ENCODE measurements around the gene GDA. TPM values are rescaled to one million over a fixed set of nuclear protein-coding genes. Genes with fewer than 3 reads are reported as not detected.

GDA gene
- total and polyA plus RNA-seq, 2 of the 8 experiments (the other 6 are each of a cell fraction or from before 2014, with no cell fraction given): 0.35 to 3.0 TPM

DNA sequence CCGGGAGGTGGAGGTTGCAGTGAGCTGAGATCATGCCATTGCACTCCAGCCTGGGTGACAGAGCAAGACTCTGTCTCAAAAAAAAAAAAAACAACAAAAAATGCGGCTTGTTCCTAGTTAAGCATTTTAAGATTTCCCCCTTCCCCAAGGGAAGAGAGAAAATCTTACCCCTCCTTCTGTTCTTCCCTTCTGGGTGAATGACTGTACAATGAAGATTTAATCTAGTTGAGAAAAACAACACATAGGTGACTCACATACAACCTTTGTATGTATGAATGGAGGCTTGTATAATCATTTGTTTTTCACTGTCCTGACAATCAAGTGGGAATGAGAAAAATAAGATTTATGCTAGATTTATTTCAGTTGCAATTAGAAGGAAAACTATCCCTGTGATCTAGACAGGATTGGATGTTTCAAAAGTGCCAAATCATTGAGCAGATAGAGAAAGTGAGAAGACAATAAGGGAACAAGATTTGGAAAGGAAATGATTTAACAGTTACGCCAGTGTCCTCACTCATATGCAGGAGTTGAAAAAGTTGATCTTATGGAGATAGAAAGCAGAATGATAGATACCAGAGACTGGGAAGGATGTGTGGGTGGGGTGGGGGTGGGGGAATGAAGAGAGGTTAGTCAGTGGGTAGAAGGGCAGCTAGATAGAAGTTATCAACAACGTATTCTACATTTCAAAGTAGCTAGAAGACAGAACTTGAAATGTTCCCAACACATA is 16.7 kb downstream of the GDA start:
- H2AFZ ChIP-seq (ENCODE audit: low read length): 0 out of 2 replicates have a peak overlapping the region, but pooled peaks have one; percentile 51
- H3K23ac ChIP-seq (ENCODE audit: insufficient read length): no peak overlapping the region
- H3K36me3 ChIP-seq (ENCODE audit: control insufficient read depth in 2 of 4, insufficient read depth in 4 of 4, low read length in 3 of 4): no peaks in the 10 kb centered on the region
- no peak overlapping the region for H3K27ac ChIP-seq (ENCODE audit: low read depth, low read length)
- H3K14ac ChIP-seq (ENCODE audit: insufficient read length): no peak overlapping the region
- no peak overlapping the region for H3K4ac ChIP-seq (replicated peaks; ENCODE audit: insufficient read length, low read depth, low read length)
- no peak overlapping the region for H2BK120ac ChIP-seq (replicated peaks; ENCODE audit: low read depth, low read length)
- no peaks in the 10 kb centered on the region for H4K20me1 ChIP-seq (replicated peaks in 1 of 2; ENCODE audit: control insufficient read depth in 1 of 2, insufficient read depth in 2 of 2, low read length in 2 of 2)
- H2BK15ac ChIP-seq (ENCODE audit: low read length): no peak overlapping the region
- no peak for FAIRE-seq
- no peaks in the 10 kb centered on the region for H3K4me1 ChIP-seq (replicated peaks in 1 of 4; ENCODE audit: control insufficient read depth in 3 of 4, insufficient read depth in 4 of 4, low read length in 3 of 4)
- no peak overlapping the region for H2BK5ac ChIP-seq (ENCODE audit: low read depth, low read length)
- no peak overlapping the region for H2BK20ac ChIP-seq (ENCODE audit: low read length)
- 77% methylated on average over 4 of the region's 4 CpGs; no CpG with 5 or more reads in 1 of the 2 experiments for WGBS, 2 experiments (ENCODE audit: extremely low coverage in 1 of 2, insufficient coverage in 1 of 2, insufficient read length in 1 of 2, insufficient replicate concordance in 2 of 2, low coverage in 1 of 2, low lambda C conversion rate in 2 of 2, missing lambda C conversion rate in 1 of 2)
- H3K23me2 ChIP-seq (ENCODE audit: low read depth, low read length): no peaks in the 10 kb centered on the region
- H3K9me3 ChIP-seq (ENCODE audit: insufficient read depth in 2 of 2, low read depth in 1 of 2, low read length in 1 of 2): 0 out of 4 replicates have a peak, but pooled peaks cover 0 to 4% of the 10 kb centered on the region in 2 experiments
- no peaks in the 10 kb centered on the region for H3K27me3 ChIP-seq (replicated peaks in 1 of 4; ENCODE audit: control insufficient read depth in 3 of 4, extremely low read depth in 1 of 4, insufficient read depth in 3 of 4, low read length in 3 of 4)
- ChIA-PET POLR2A (ENCODE audit: partially characterized antibody) (no interaction called here), CTCF (ENCODE audit: partially characterized antibody) (no interaction called here)
- DNase-seq (ENCODE audit: low read depth in 1 of 2, low spot score in 2 of 2): no peak
- H2BK12ac ChIP-seq (ENCODE audit: low read depth, low read length): no peak overlapping the region
- H2AK5ac ChIP-seq (ENCODE audit: low read depth, low read length): no peak overlapping the region
- no peaks in the 10 kb centered on the region for H3K79me2 ChIP-seq (ENCODE audit: control insufficient read depth in 1 of 2, insufficient read depth in 2 of 2, low read length in 2 of 2)
- H4K91ac ChIP-seq (replicated peaks; ENCODE audit: insufficient read length, low read length): no peak overlapping the region
- H3K79me1 ChIP-seq (ENCODE audit: low read depth, low read length): no peaks in the 10 kb centered on the region
- no peak overlapping the region for H3K9ac ChIP-seq (replicated peaks in 1 of 4; ENCODE audit: extremely low read depth in 1 of 4, low read depth in 3 of 4, low read length in 3 of 4)
- H3K56ac ChIP-seq (replicated peaks; ENCODE audit: insufficient read length, low read depth, low read length): no peak overlapping the region
- no peak overlapping the region for H4K8ac ChIP-seq (ENCODE audit: extremely low read depth, insufficient read depth, low read length)
- H4K5ac ChIP-seq (ENCODE audit: insufficient read length, low read depth, low read length): no peak overlapping the region
- H3K4me2 ChIP-seq (ENCODE audit: insufficient read depth in 1 of 2, low read depth in 2 of 2, low read length in 2 of 2): no peak overlapping the region
- no peak overlapping the region for H3K4me3 ChIP-seq (ENCODE audit: extremely low read depth in 1 of 4, insufficient read depth in 2 of 4, low read depth in 3 of 4, low read length in 4 of 4)
- H3K18ac ChIP-seq (ENCODE audit: extremely low read depth, low read length): no peak overlapping the region
- TF ChIP-seq NANOG (IDR thresholded peaks at IDR 0.05; ENCODE audit: insufficient read depth, low read depth, low read length, poor library complexity, severe bottlenecking) (no peak), GABPA (IDR thresholded peaks at IDR 0.05; ENCODE audit: borderline replicate concordance, insufficient read depth, low read length) (no peak), JUN (IDR thresholded peaks at IDR 0.05; ENCODE audit: low read depth, low read length) (no peak), KDM1A (IDR thresholded peaks at IDR 0.05; ENCODE audit: borderline replicate concordance, low read length) (no peak), RFX5 (IDR thresholded peaks at IDR 0.05; ENCODE audit: borderline replicate concordance, low read depth, low read length) (no peak), TAF7 (optimal IDR thresholded peaks at IDR 0.05; ENCODE audit: borderline replicate concordance, low read depth, low read length) (no peak), KDM4A (IDR thresholded peaks at IDR 0.05; ENCODE audit: low read depth, low read length, severe bottlenecking) (no peak), CHD1 (IDR thresholded peaks at IDR 0.05; ENCODE audit: low read depth, low read length) (no peak), SRF (IDR thresholded peaks at IDR 0.05; ENCODE audit: low read depth, low read length) (no peak)
- TF ChIP-seq, protein P1, sequence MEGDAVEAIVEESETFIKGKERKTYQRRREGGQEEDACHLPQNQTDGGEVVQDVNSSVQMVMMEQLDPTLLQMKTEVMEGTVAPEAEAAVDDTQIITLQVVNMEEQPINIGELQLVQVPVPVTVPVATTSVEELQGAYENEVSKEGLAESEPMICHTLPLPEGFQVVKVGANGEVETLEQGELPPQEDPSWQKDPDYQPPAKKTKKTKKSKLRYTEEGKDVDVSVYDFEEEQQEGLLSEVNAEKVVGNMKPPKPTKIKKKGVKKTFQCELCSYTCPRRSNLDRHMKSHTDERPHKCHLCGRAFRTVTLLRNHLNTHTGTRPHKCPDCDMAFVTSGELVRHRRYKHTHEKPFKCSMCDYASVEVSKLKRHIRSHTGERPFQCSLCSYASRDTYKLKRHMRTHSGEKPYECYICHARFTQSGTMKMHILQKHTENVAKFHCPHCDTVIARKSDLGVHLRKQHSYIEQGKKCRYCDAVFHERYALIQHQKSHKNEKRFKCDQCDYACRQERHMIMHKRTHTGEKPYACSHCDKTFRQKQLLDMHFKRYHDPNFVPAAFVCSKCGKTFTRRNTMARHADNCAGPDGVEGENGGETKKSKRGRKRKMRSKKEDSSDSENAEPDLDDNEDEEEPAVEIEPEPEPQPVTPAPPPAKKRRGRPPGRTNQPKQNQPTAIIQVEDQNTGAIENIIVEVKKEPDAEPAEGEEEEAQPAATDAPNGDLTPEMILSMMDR (IDR thresholded peaks at IDR 0.05; ENCODE audit: control extremely low read depth in 1 of 3, insufficient read depth in 1 of 3, low read depth in 1 of 3, low read length in 3 of 3): no peak
